Large intestine (tissue), 3 donors: ENCODE results near the gene KRTAP12-3. TPM values are rescaled to one million over a fixed set of nuclear protein-coding genes. Genes with fewer than 3 reads are reported as not detected.

Experiments used
- DNase-seq, 2 donors: peaks; one replicate each; pipeline versions ENCODE4 v3.0.0 to v3.0.0-alpha.2; 2013
- H3K27ac ChIP-seq: one replicate; pipeline ENCODE4 v1.5.1; 2013; ENCODE audit warnings: low read length
- H3K27me3 ChIP-seq: 2 replicates; pipeline ENCODE4 v1.6.1; 2013; ENCODE audit warnings: low read length; ENCODE audit not compliant: control insufficient read depth, insufficient read depth
- H3K36me3 ChIP-seq: 2 replicates; pipeline ENCODE4 v1.6.1; 2013; ENCODE audit warnings: low read length; ENCODE audit not compliant: control insufficient read depth, insufficient read depth
- H3K4me1 ChIP-seq: one replicate; pipeline ENCODE4 v1.6.1; 2013; ENCODE audit warnings: low read length; ENCODE audit not compliant: control insufficient read depth, insufficient read depth
- H3K4me3 ChIP-seq: one replicate; pipeline ENCODE4 v1.5.1; 2013; ENCODE audit warnings: low read length
- H3K9me3 ChIP-seq: one replicate; pipeline ENCODE4 v1.6.1; 2013; ENCODE audit warnings: mild to moderate bottlenecking, low read depth, low read length, moderate library complexity; ENCODE audit not compliant: control insufficient read depth
- WGBS: methylation state at CpG from one replicate; pipeline ENCODE4 v1.1.5; 2013; ENCODE audit warnings: low lambda C conversion rate; ENCODE audit not compliant: insufficient coverage; 5-methylcytosine and 5-hydroxymethylcytosine counted together
- polyA plus RNA-seq: library from polyadenylated mRNA; unstranded; fragments of 120-200 nt; gene quantifications from one replicate; pipeline ENCODE4 v1.2.1, GENCODE V29; 2013

Gene KRTAP12-3
- polyA plus RNA-seq, 1 donor, result not detected

GRCh38 chr21:44615466-44615865 lies 42.3 kb upstream of the KRTAP12-3 start:
- Histone ChIP-seq H3K36me3 (no peaks in the 10 kb centered on the region), H3K9me3 (peaks cover 8% of the 10 kb centered on the region), H3K27me3 (no peaks in the 10 kb centered on the region), H3K27ac (no peak overlapping the region), H3K4me3 (no peak overlapping the region), H3K4me1 (no peaks in the 10 kb centered on the region)
- DNase-seq, result no peak
- 80% methylated on average over 1 of the region's 8 CpGs for WGBS

GRCh38 chr21:44615911-44616590 lies 41.7 kb upstream of the KRTAP12-3 start:
- DNase-seq, result no peak
- Histone ChIP-seq H3K4me3 (no peak overlapping the region), H3K9me3 (peaks cover 8% of the 10 kb centered on the region), H3K27ac (no peak overlapping the region), H3K36me3 (no peaks in the 10 kb centered on the region), H3K4me1 (no peaks in the 10 kb centered on the region), H3K27me3 (no peaks in the 10 kb centered on the region)
- no CpG with 5 or more reads among the region's 17 CpGs for WGBS

GRCh38 chr21:44616591-44616926 lies 41.2 kb upstream of the KRTAP12-3 start:
- no peaks in the 10 kb centered on the region for H3K4me1 ChIP-seq
- H3K27ac ChIP-seq, result no peak overlapping the region
- no peaks in the 10 kb centered on the region for H3K27me3 ChIP-seq
- no peak overlapping the region for H3K4me3 ChIP-seq
- H3K36me3 ChIP-seq, result no peaks in the 10 kb centered on the region
- no CpG with 5 or more reads among the region's 16 CpGs for WGBS
- no peak for DNase-seq
- H3K9me3 ChIP-seq, result peaks cover 8% of the 10 kb centered on the region

- H3K4me1 ChIP-seq, result no peaks in the 10 kb centered on the region
- no peaks in the 10 kb centered on the region for H3K36me3 ChIP-seq
- H3K4me3 ChIP-seq, result no peak overlapping the region
- H3K27ac ChIP-seq, result no peak overlapping the region
- peaks cover 5% of the 10 kb centered on the region for H3K9me3 ChIP-seq
- H3K27me3 ChIP-seq, result no peaks in the 10 kb centered on the region
- DNase-seq, result no peak
- WGBS, result no CpG with 5 or more reads among the region's 8 CpGs
These were observed 40.6 kb upstream of the KRTAP12-3 start for GRCh38 chr21:44617071-44617501.

GRCh38 chr21:44618504-44618903 lies 39.2 kb upstream of the KRTAP12-3 start:
- Histone ChIP-seq H3K4me3 (no peak overlapping the region), H3K36me3 (no peaks in the 10 kb centered on the region), H3K4me1 (no peaks in the 10 kb centered on the region), H3K27me3 (no peaks in the 10 kb centered on the region), H3K9me3 (peaks cover 3% of the 10 kb centered on the region), H3K27ac (no peak overlapping the region)
- WGBS, result no CpG with 5 or more reads among the region's 4 CpGs
- no peak for DNase-seq

- H3K36me3 ChIP-seq, result no peaks in the 10 kb centered on the region
- DNase-seq, result no peak
- no peak overlapping the region for H3K4me3 ChIP-seq
- no peaks in the 10 kb centered on the region for H3K4me1 ChIP-seq
- H3K27ac ChIP-seq, result no peak overlapping the region
- 100% methylated on average over 1 of the region's 3 CpGs for WGBS
- peaks cover 3% of the 10 kb centered on the region for H3K9me3 ChIP-seq
- H3K27me3 ChIP-seq, result no peaks in the 10 kb centered on the region
These were observed 38.8 kb upstream of the KRTAP12-3 start for GRCh38 chr21:44618909-44619308.

GRCh38 chr21:44619886-44620285 lies 37.8 kb upstream of the KRTAP12-3 start:
- WGBS, result 66% methylated on average over 2 of the region's 6 CpGs
- no peak for DNase-seq
- H3K4me1 ChIP-seq, result no peaks in the 10 kb centered on the region
- H3K27ac ChIP-seq, result no peak overlapping the region
- H3K9me3 ChIP-seq, result peaks cover 3% of the 10 kb centered on the region
- H3K36me3 ChIP-seq, result no peaks in the 10 kb centered on the region
- no peak overlapping the region for H3K4me3 ChIP-seq
- no peaks in the 10 kb centered on the region for H3K27me3 ChIP-seq

- Histone ChIP-seq H3K27ac (no peak overlapping the region), H3K27me3 (peaks cover 4% of the 10 kb centered on the region), H3K36me3 (no peaks in the 10 kb centered on the region), H3K4me1 (no peaks in the 10 kb centered on the region), H3K4me3 (no peak overlapping the region), H3K9me3 (peaks cover 3% of the 10 kb centered on the region)
- DNase-seq, result no peak
These were observed 34.2 kb upstream of the KRTAP12-3 start for GRCh38 chr21:44623575-44623974.

- WGBS, result 97% methylated on average over 5 of the region's 7 CpGs
- H3K27me3 ChIP-seq, result peaks cover 4% of the 10 kb centered on the region
- no peak overlapping the region for H3K4me3 ChIP-seq
- no peak for DNase-seq
- no peak overlapping the region for H3K27ac ChIP-seq
- H3K36me3 ChIP-seq, result no peaks in the 10 kb centered on the region
- peaks cover 7% of the 10 kb centered on the region for H3K9me3 ChIP-seq
- H3K4me1 ChIP-seq, result no peaks in the 10 kb centered on the region
These were observed 32.0 kb upstream of the KRTAP12-3 start for GRCh38 chr21:44625756-44626155.

GRCh38 chr21:44626262-44626661 lies 31.5 kb upstream of the KRTAP12-3 start:
- no peak overlapping the region for H3K27ac ChIP-seq
- H3K36me3 ChIP-seq, result no peaks in the 10 kb centered on the region
- peaks cover 4% of the 10 kb centered on the region for H3K27me3 ChIP-seq
- no CpG with 5 or more reads among the region's 10 CpGs for WGBS
- DNase-seq, result no peak
- H3K4me1 ChIP-seq, result no peaks in the 10 kb centered on the region
- H3K9me3 ChIP-seq, result peaks cover 9% of the 10 kb centered on the region
- H3K4me3 ChIP-seq, result no peak overlapping the region

- Histone ChIP-seq H3K4me3 (no peak within 1 kb of the TSS), H3K27ac (no peak within 1 kb of the TSS), H3K9me3 (peaks cover 13% of the 10 kb centered on the region), H3K27me3 (peaks cover 4% of the 10 kb centered on the region), H3K36me3 (no peaks in the 10 kb centered on the region), H3K4me1 (no peaks in the 10 kb centered on the region)
- no peak for DNase-seq
- WGBS, result no CpG with 5 or more reads among the region's 7 CpGs
These were observed 31.0 kb upstream of the KRTAP12-3 start, which contains the start of gene KRTAP10-9 for GRCh38 chr21:44626673-44627143. Gene KRTAP10-9, plus strand, starts transcription at chr21:44627093. Its CDS starts 79 bp downstream, at chr21:44627172.
